ENCODE data around the gene TDRD7.

The TDRD7 gene

DNA sequence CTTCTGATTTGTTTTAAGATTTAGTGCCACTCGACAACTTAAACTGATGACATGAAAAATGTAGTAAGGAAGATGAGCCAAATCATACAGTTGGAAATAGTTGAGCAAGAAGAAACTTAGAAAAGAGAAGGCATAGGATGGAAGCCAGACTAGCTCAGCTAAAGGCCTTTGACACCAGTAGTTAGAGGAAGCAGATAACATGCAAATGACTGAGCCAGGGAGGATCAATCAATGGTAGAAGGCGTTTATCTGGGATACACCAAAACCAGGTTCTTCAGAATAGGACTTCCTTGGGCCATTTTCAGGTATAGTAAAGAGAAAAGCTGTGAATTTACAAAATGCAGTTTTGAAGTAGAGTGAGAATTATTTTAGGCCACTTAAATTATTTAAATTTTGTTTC lies 3.2 kb downstream of the TDRD7 start:
- Histone ChIP-seq H3K27me3 (replicated peaks; ENCODE audit: control insufficient read depth, insufficient read depth, low read length) (no peaks in the 10 kb centered on the region), H3K4me3 (replicated peaks; ENCODE audit: low read depth, low read length) (no peak overlapping the region), H3K36me3 (ENCODE audit: control insufficient read depth, insufficient read depth, low read length) (no peaks in the 10 kb centered on the region)
- TF ChIP-seq, protein P1, sequence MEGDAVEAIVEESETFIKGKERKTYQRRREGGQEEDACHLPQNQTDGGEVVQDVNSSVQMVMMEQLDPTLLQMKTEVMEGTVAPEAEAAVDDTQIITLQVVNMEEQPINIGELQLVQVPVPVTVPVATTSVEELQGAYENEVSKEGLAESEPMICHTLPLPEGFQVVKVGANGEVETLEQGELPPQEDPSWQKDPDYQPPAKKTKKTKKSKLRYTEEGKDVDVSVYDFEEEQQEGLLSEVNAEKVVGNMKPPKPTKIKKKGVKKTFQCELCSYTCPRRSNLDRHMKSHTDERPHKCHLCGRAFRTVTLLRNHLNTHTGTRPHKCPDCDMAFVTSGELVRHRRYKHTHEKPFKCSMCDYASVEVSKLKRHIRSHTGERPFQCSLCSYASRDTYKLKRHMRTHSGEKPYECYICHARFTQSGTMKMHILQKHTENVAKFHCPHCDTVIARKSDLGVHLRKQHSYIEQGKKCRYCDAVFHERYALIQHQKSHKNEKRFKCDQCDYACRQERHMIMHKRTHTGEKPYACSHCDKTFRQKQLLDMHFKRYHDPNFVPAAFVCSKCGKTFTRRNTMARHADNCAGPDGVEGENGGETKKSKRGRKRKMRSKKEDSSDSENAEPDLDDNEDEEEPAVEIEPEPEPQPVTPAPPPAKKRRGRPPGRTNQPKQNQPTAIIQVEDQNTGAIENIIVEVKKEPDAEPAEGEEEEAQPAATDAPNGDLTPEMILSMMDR (IDR thresholded peaks at IDR 0.05; ENCODE audit: insufficient read depth, low read length, poor library complexity, severe bottlenecking): no peak
- DNase-seq (ENCODE audit: extremely low read depth, insufficient read length): no peak

DNA sequence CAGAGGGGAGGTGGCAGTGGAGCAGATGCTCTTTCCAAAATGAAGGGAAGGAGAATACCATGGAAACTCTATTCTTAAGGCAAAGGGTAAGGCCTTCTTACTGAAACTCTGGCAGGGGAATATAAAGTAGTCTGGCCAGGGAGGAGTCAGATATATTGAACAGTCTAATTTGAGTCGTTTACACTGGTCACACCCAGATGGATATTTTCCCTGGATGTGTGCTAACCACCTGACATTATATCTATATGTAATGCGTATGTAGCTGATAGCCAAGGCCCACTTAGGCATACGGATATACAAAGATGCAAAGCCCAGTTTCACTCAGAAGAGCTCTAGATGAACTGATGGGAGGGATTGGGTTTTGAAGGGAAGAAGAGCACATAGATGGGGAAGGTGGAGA lies 7.0 kb downstream of the TDRD7 start:
- Histone ChIP-seq H3K4me3 (replicated peaks; ENCODE audit: low read depth, low read length) (no peak overlapping the region), H3K27me3 (replicated peaks; ENCODE audit: control insufficient read depth, insufficient read depth, low read length) (no peaks in the 10 kb centered on the region), H3K36me3 (ENCODE audit: control insufficient read depth, insufficient read depth, low read length) (no peaks in the 10 kb centered on the region)
- TF ChIP-seq, protein P1 (IDR thresholded peaks at IDR 0.05; ENCODE audit: insufficient read depth, low read length, poor library complexity, severe bottlenecking): no peak
- DNase-seq (ENCODE audit: extremely low read depth, insufficient read length): no peak

DNA sequence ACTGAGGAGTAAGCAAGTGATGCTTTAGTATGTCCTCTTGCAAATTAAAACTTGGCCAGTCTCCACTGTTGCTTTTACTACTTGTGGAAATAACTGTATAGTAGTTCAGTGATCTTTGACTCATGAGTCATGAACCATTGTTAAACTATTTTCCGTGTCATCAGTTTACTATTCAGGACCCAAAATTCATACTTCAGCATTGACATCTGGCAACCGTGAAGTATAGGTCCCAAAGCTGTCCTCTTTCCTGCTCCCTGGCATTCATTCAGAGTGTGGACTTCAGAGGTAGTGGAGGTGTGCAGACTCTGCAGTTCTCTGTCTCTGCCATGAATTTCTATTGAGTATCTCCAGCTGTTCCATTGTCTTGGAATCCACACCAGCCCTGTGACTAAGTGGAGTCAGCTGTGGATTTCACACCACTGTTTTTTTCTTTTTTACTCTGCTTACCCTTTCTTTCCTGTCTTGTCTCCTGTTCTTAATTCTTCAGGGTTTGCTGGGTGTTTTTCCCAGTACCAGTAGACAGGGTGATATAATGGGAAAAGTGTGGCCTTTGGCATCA lies 7.5 kb downstream of the TDRD7 start:
- Histone ChIP-seq H3K36me3 (ENCODE audit: control insufficient read depth, insufficient read depth, low read length) (no peaks in the 10 kb centered on the region), H3K4me3 (replicated peaks; ENCODE audit: low read depth, low read length) (no peak overlapping the region), H3K27me3 (replicated peaks; ENCODE audit: control insufficient read depth, insufficient read depth, low read length) (no peaks in the 10 kb centered on the region)
- DNase-seq (ENCODE audit: extremely low read depth, insufficient read length): no peak
- TF ChIP-seq, protein P1 (IDR thresholded peaks at IDR 0.05; ENCODE audit: insufficient read depth, low read length, poor library complexity, severe bottlenecking): no peak

- TF ChIP-seq, protein P1 (IDR thresholded peaks at IDR 0.05; ENCODE audit: insufficient read depth, low read length, poor library complexity, severe bottlenecking): no peak
- H3K27me3 ChIP-seq (replicated peaks; ENCODE audit: control insufficient read depth, insufficient read depth, low read length): no peaks in the 10 kb centered on the region
- no peak overlapping the region for H3K4me3 ChIP-seq (replicated peaks; ENCODE audit: low read depth, low read length)
- H3K36me3 ChIP-seq (ENCODE audit: control insufficient read depth, insufficient read depth, low read length): peaks cover 1% of the 10 kb centered on the region; the same call in 1 of the 2 replicates
- DNase-seq (ENCODE audit: extremely low read depth, insufficient read length): no peak
Observed at GRCh38 chr9:97425336-97425972, 13.6 kb downstream of the TDRD7 start.

GRCh38 chr9:97425973-97426336 lies 14.1 kb downstream of the TDRD7 start:
- TF ChIP-seq, protein P1 (IDR thresholded peaks at IDR 0.05; ENCODE audit: insufficient read depth, low read length, poor library complexity, severe bottlenecking): no peak
- DNase-seq (ENCODE audit: extremely low read depth, insufficient read length): no peak
- Histone ChIP-seq H3K4me3 (replicated peaks; ENCODE audit: low read depth, low read length) (no peak overlapping the region), H3K27me3 (replicated peaks; ENCODE audit: control insufficient read depth, insufficient read depth, low read length) (no peaks in the 10 kb centered on the region), H3K36me3 (ENCODE audit: control insufficient read depth, insufficient read depth, low read length) (peaks cover 1% of the 10 kb centered on the region; the same call in 1 of the 2 replicates)
